A549 (cell line): ENCODE data around the gene AUTS2.

Source experiments
- BHLHE40 ChIP-seq: IDR thresholded peaks from 2 replicates; pipeline ENCODE4 v1.6.1; 2012; ENCODE audit warnings: low read depth, low read length, inconsistent platforms
- EHMT2 ChIP-seq: fragments of 200-600 bp; sonication (generic); IDR thresholded peaks from 2 replicates; pipeline ENCODE4 v1.6.1; 2016; ENCODE audit warnings: antibody characterized with exemption, low read depth, mild to moderate bottlenecking, moderate library complexity
- KDM5A ChIP-seq: fragments of 200-600 bp; sonication (generic); IDR thresholded peaks from 2 replicates; pipeline ENCODE4 v1.6.1; 2016; ENCODE audit warnings: antibody characterized with exemption, mild to moderate bottlenecking
- MAX ChIP-seq: IDR thresholded peaks from 2 replicates; pipeline ENCODE4 v1.6.1; 2012
- MYC ChIP-seq: IDR thresholded peaks from 2 replicates; pipeline ENCODE4 v1.6.1; 2012; ENCODE audit warnings: mild to moderate bottlenecking, inconsistent platforms, low read length, improper control_type of control experiment, borderline replicate concordance
- PBX3 ChIP-seq: IDR thresholded peaks from 2 replicates; pipeline ENCODE4 v1.6.1; 2012
- POLR2A ChIP-seq: IDR thresholded peaks from 2 replicates; pipeline ENCODE4 v1.6.1; 2012; ENCODE audit warnings: mild to moderate bottlenecking, low read length
- RAD21 ChIP-seq, 2 experiments: fragments of >200 bp in 1 of 2; sonication (Bioruptor Twin) in 1 of 2; formaldehyde crosslinking in 1 of 2; IDR thresholded peaks in 1 of 2; conservative IDR thresholded peaks in 1 of 2; 2 replicates in 1 of 2; 3 replicates in 1 of 2; pipeline ENCODE4 v1.6.1; 2012 to 2018; ENCODE audit warnings: inconsistent platforms in 1 of 2
- TP53 ChIP-seq: fragments of 250-450 bp; sonication (Bioruptor Pico); IDR thresholded peaks from 2 replicates; pipeline ENCODE4 v1.5.0; 2021; ENCODE audit warnings: mild to moderate bottlenecking, moderate library complexity
- TF ChIP-seq, protein P1 (sequence below): fragments of >200 bp; sonication (Bioruptor Twin); formaldehyde crosslinking; IDR thresholded peaks from 3 replicates; pipeline ENCODE4 v1.5.1; 2016

DNA sequence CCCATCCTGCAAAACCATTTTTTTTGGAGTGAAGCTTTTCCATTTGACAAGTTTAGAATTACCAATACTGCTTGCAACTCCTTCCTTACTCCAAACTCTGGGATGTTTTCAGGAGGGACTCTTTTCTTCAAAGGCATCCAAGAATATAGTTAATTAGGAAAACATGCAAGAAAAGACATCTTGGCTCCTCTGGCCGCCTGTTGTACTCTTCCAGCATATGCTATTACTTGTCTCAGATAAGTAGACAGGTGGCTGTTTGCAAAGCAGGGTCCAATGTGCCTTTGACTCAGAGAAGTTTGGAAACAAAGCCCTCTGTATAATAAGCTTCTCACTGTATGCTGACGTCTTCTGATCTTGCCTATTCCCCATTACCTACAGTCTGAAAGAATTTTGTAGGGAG is 746.5 kb downstream of the AUTS2 start:
- TF ChIP-seq, protein P1, sequence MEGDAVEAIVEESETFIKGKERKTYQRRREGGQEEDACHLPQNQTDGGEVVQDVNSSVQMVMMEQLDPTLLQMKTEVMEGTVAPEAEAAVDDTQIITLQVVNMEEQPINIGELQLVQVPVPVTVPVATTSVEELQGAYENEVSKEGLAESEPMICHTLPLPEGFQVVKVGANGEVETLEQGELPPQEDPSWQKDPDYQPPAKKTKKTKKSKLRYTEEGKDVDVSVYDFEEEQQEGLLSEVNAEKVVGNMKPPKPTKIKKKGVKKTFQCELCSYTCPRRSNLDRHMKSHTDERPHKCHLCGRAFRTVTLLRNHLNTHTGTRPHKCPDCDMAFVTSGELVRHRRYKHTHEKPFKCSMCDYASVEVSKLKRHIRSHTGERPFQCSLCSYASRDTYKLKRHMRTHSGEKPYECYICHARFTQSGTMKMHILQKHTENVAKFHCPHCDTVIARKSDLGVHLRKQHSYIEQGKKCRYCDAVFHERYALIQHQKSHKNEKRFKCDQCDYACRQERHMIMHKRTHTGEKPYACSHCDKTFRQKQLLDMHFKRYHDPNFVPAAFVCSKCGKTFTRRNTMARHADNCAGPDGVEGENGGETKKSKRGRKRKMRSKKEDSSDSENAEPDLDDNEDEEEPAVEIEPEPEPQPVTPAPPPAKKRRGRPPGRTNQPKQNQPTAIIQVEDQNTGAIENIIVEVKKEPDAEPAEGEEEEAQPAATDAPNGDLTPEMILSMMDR = no peak
- TF ChIP-seq BHLHE40 (no peak), EHMT2 (no peak), MYC (no peak), POLR2A (no peak), KDM5A (no peak), PBX3 (no peak), MAX (no peak), RAD21 (conservative IDR thresholded peaks at IDR 0.05 in 1 of 2, IDR thresholded peaks at IDR 0.05 in 1 of 2) (no peak), TP53 (CRISPR knock-in tag) (no peak)
